ENCODE measurements around the gene SLC35E1.

SLC35E1 gene

GRCh38 chr19:16575282-16575681, 3.1 kb upstream of the SLC35E1 start:
- no peak for DNase-seq (ENCODE audit: low read depth)
- no peak overlapping the region for H3K4me3 ChIP-seq (ENCODE audit: low read depth, low read length)
- TF ChIP-seq CTCF (IDR thresholded peaks at IDR 0.05; ENCODE audit: low read depth, low read length, missing control alignments) = no peak

GRCh38 chr19:16573925-16574324, 1.7 kb upstream of the SLC35E1 start:
- TF ChIP-seq CTCF (IDR thresholded peaks at IDR 0.05; ENCODE audit: low read depth, low read length, missing control alignments) = no peak
- peak overlapping the region; percentile 3; the same call in 1 of the 2 replicates for H3K4me3 ChIP-seq (ENCODE audit: low read depth, low read length)
- DNase-seq (ENCODE audit: low read depth) = no peak

GRCh38 chr19:16573296-16573695, 1.1 kb upstream of the SLC35E1 start:
- peak overlapping the region; percentile 92 for H3K4me3 ChIP-seq (ENCODE audit: low read depth, low read length)
- TF ChIP-seq CTCF (IDR thresholded peaks at IDR 0.05; ENCODE audit: low read depth, low read length, missing control alignments) = no peak
- no peak for DNase-seq (ENCODE audit: low read depth)

- no peak for TF ChIP-seq CTCF (IDR thresholded peaks at IDR 0.05; ENCODE audit: low read depth, low read length, missing control alignments)
- peak overlapping the region; percentile 92 for H3K4me3 ChIP-seq (ENCODE audit: low read depth, low read length)
- DNase-seq (ENCODE audit: low read depth) = no peak
Measured at GRCh38 chr19:16571822-16572331, 338 bp downstream of the SLC35E1 start.

DNA sequence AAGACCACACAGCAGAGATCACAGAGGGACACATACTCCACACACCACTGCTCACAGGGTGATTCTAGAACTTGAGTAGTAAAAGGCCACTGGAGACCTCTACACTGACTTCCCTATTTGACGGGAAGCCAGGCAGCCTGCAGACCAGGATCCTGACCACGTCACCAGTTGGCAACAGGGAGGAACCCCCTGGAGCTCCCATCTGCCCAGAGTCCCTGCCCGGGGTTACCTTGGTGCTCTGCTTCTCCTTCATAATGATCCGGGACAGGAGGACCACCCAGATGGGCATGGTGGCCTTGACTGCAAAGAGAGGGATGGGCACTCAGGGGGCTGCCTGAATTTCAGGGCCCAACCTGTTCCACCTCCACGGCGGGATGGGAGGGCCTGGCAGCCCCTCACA, 932 bp downstream of the SLC35E1 start:
- peak overlapping the region; percentile 92 for H3K4me3 ChIP-seq (ENCODE audit: low read depth, low read length)
- TF ChIP-seq CTCF (IDR thresholded peaks at IDR 0.05; ENCODE audit: low read depth, low read length, missing control alignments) = no peak
- no peak for DNase-seq (ENCODE audit: low read depth)

DNA sequence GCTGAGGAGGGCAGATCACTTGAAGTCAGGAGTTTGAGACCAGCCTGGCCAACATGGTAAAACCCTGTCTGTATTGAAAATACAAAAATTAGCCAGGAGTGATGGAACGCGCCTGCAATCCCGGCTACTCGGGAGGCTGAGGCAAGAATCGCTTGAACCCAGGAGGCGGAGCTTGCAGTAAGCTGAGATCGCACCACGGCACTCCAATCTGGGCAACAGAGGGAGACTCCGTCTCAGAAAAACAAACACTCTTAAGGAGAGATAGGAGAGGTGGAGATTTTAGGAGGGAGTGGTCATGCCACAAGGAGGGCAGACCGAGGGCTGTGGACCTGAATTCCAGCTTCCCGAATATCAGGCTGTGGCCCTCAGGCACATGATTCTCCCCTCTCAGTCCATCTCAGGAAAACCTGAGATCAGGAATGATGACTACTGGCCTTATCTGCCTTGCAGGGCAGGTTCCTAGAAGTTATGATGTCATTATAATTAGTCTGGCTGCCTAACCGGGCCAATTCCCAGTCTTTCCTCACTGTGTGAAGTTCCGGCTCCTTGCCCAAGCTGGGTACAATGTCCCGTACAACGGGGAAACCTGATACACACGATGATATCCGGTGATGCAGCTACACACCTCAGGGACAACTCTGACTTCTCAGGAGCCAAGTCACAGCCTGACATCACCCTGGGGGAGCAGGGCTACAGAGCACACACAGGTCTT, 2.5 kb downstream of the SLC35E1 start:
- H3K4me3 ChIP-seq (ENCODE audit: low read depth, low read length) = no peak overlapping the region
- TF ChIP-seq CTCF (IDR thresholded peaks at IDR 0.05; ENCODE audit: low read depth, low read length, missing control alignments) = no peak
- no peak for DNase-seq (ENCODE audit: low read depth)

DNA sequence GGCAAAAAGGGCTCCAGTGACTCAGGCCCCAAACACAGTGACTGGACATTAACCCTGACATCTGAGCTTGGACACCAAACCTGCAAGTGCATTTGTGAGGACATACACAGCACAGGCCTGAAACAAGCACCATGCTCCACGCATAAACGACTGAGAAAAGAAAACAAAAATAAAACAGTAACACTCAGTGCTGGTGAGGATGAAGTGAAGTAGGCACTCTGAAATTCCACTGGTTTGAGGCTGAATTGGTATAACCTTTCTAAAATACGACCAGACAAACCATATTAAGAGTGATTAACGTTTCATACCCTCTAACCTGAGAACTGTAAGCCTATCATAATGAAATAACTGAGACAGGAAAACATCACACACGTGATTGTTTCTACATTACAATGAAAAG, 5.5 kb downstream of the SLC35E1 start:
- H3K4me3 ChIP-seq (ENCODE audit: low read depth, low read length) = no peak overlapping the region
- no peak for DNase-seq (ENCODE audit: low read depth)
- no peak for TF ChIP-seq CTCF (IDR thresholded peaks at IDR 0.05; ENCODE audit: low read depth, low read length, missing control alignments)
